Measurements from ENCODE around the gene MRM2. TPM values are rescaled to one million over a fixed set of nuclear protein-coding genes. Genes with fewer than 3 reads are reported as not detected.

MRM2 gene
- total RNA-seq, 1 donor from 2014 or later, result 19.1 TPM

- TF ChIP-seq CTCF (IDR thresholded peaks at IDR 0.05; ENCODE audit: unreplicated experiment), result no peak
- DNase-seq (ENCODE audit: low spot score), result no peak
- no peaks in the 10 kb centered on the region for H3K9me3 Mint-ChIP-seq (ENCODE audit: unreplicated experiment)
- no peak overlapping the region for H3K27ac Mint-ChIP-seq (ENCODE audit: unreplicated experiment)
- peaks cover 5% of the 10 kb centered on the region for H3K27me3 Mint-ChIP-seq (ENCODE audit: unreplicated experiment)
- H3K36me3 Mint-ChIP-seq (ENCODE audit: low read depth, unreplicated experiment), result peaks cover 7% of the 10 kb centered on the region
- no peak overlapping the region for H3K4me3 Mint-ChIP-seq (ENCODE audit: unreplicated experiment)
- H3K4me1 Mint-ChIP-seq (ENCODE audit: unreplicated experiment), result peaks cover 2% of the 10 kb centered on the region
Observed at GRCh38 chr7:2280424-2280823, 38.4 kb upstream of the MRM2 start.

DNA sequence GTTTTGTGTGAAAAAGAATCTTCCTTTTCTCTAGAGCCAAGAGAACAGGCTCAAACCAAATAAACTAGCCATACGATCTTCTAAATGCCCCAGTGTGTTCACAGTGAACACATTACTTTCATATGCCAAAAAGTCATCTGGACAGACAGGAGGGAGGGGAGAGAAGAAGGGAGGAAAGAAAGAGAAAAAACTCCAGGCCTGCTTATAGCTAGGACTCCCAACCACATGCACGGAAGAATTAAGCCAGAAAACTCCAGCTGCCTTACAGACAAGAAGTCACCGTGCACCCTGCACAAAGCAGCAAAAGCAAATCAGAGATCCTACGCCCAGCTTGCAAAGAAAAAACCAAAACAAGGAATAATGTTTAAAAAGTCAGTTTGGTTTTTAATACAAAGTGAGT is 37.9 kb upstream of the MRM2 start:
- TF ChIP-seq CTCF (IDR thresholded peaks at IDR 0.05; ENCODE audit: unreplicated experiment), result no peak
- Mint-ChIP-seq H3K4me3 (ENCODE audit: unreplicated experiment) (no peak overlapping the region), H3K27ac (ENCODE audit: unreplicated experiment) (no peak overlapping the region), H3K27me3 (ENCODE audit: unreplicated experiment) (peaks cover 5% of the 10 kb centered on the region), H3K9me3 (ENCODE audit: unreplicated experiment) (no peaks in the 10 kb centered on the region), H3K4me1 (ENCODE audit: unreplicated experiment) (peaks cover 2% of the 10 kb centered on the region), H3K36me3 (ENCODE audit: low read depth, unreplicated experiment) (peaks cover 7% of the 10 kb centered on the region)
- DNase-seq (ENCODE audit: low spot score), result no peak

GRCh38 chr7:2278026-2278425 is 36.0 kb upstream of the MRM2 start:
- H3K27ac Mint-ChIP-seq (ENCODE audit: unreplicated experiment), result no peak overlapping the region
- peaks cover 5% of the 10 kb centered on the region for H3K27me3 Mint-ChIP-seq (ENCODE audit: unreplicated experiment)
- no peaks in the 10 kb centered on the region for H3K9me3 Mint-ChIP-seq (ENCODE audit: unreplicated experiment)
- H3K4me3 Mint-ChIP-seq (ENCODE audit: unreplicated experiment), result no peak overlapping the region
- no peak for TF ChIP-seq CTCF (IDR thresholded peaks at IDR 0.05; ENCODE audit: unreplicated experiment)
- peaks cover 2% of the 10 kb centered on the region for H3K4me1 Mint-ChIP-seq (ENCODE audit: unreplicated experiment)
- H3K36me3 Mint-ChIP-seq (ENCODE audit: low read depth, unreplicated experiment), result peaks cover 10% of the 10 kb centered on the region
- no peak for DNase-seq (ENCODE audit: low spot score)

DNA sequence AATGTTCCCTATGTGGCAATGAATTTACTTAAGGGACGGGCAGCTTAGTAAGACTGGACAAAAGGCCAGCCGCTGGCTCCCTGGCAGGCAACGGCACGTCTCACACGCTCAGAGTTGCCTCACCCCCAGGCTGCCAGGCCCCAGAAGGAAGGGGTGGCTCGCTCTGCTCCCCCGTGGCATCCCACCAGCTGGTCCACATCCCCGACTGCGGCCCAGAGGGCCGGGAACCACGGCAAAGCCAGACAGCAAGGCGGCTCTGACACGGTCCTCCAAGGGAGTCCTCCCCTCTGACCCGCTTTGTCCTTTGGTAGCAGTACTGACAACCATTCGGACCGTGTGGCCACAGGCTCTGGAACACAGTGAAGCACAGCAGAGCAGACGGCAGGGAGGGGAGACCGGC is 34.1 kb upstream of the MRM2 start:
- TF ChIP-seq CTCF (IDR thresholded peaks at IDR 0.05; ENCODE audit: unreplicated experiment), result no peak
- Mint-ChIP-seq H3K36me3 (ENCODE audit: low read depth, unreplicated experiment) (peaks cover 14% of the 10 kb centered on the region), H3K4me3 (ENCODE audit: unreplicated experiment) (no peak overlapping the region)

DNA sequence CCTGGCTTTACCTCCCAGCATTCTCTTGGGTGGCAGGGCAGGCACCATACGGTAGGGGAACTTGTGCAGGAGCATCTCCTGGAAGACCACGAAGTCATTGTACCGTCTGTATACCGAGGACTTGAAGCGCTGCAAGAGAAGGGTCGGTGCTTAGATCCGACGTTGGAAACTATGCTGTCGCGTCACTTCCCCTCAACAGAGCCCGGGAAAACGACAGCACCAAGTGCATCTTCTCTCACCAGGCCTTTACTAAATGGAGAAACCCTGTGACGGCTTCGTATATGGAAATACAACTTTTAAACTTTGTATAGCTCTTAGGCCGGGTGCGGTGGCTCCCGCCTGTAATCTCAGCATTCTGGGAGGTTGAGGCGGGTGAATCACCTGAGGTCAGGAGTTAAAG is 33.1 kb upstream of the MRM2 start:
- H3K4me3 Mint-ChIP-seq (ENCODE audit: unreplicated experiment), result no peak overlapping the region
- H3K4me1 Mint-ChIP-seq (ENCODE audit: unreplicated experiment), result peaks cover 2% of the 10 kb centered on the region
- DNase-seq (ENCODE audit: low spot score), result no peak
- H3K36me3 Mint-ChIP-seq (ENCODE audit: low read depth, unreplicated experiment), result peaks cover 14% of the 10 kb centered on the region
- H3K27me3 Mint-ChIP-seq (ENCODE audit: unreplicated experiment), result peaks cover 3% of the 10 kb centered on the region
- TF ChIP-seq CTCF (IDR thresholded peaks at IDR 0.05; ENCODE audit: unreplicated experiment), result no peak
- H3K27ac Mint-ChIP-seq (ENCODE audit: unreplicated experiment), result no peak overlapping the region
- H3K9me3 Mint-ChIP-seq (ENCODE audit: unreplicated experiment), result no peaks in the 10 kb centered on the region

More for the DNA sequence above, 34.1 kb upstream of the MRM2 start:
- peaks cover 2% of the 10 kb centered on the region for H3K27me3 Mint-ChIP-seq (ENCODE audit: unreplicated experiment)
- DNase-seq (ENCODE audit: low spot score), result no peak
- no peak overlapping the region for H3K27ac Mint-ChIP-seq (ENCODE audit: unreplicated experiment)
- H3K4me1 Mint-ChIP-seq (ENCODE audit: unreplicated experiment), result peaks cover 2% of the 10 kb centered on the region
- no peaks in the 10 kb centered on the region for H3K9me3 Mint-ChIP-seq (ENCODE audit: unreplicated experiment)
